Calu3 (cell line): ENCODE measurements around the gene VASP. TPM values are rescaled to one million over a fixed set of nuclear protein-coding genes. Genes with fewer than 3 reads are reported as not detected.

Experiments
- BruUV-seq: library from RNA; stranded (reverse); fragments of 400-500 nt; replicated peaks from 2 replicates; lab custom pipeline; 2021; lab: Mats Ljungman, UMichigan
- CTCF ChIA-PET: fragments of 300-600 bp; sonication (Branson Sonifier 250); formaldehyde crosslinking; loops from one replicate; lab custom pipeline; 2022; ENCODE audit warnings: antibody characterized with exemption; lab: Charles Lee
- DNase-seq: peaks from one replicate; pipeline ENCODE4 v3.0.0; 2022
- H3K27ac Mint-ChIP-seq: one replicate; pipeline ENCODE4 v1.8.0; 2022; ENCODE audit warnings: mixed read lengths; ENCODE audit not compliant: unreplicated experiment
- H3K27me3 Mint-ChIP-seq: one replicate; pipeline ENCODE4 v1.8.0; 2022; ENCODE audit warnings: mixed read lengths; ENCODE audit not compliant: unreplicated experiment
- H3K36me3 Mint-ChIP-seq: one replicate; pipeline ENCODE4 v1.8.0; 2022; ENCODE audit warnings: mild to moderate bottlenecking, moderate library complexity, mixed read lengths; ENCODE audit not compliant: insufficient read depth, unreplicated experiment
- H3K4me1 Mint-ChIP-seq: one replicate; pipeline ENCODE4 v1.8.0; 2022; ENCODE audit warnings: mild to moderate bottlenecking, low read depth, mixed read lengths; ENCODE audit not compliant: unreplicated experiment
- H3K4me3 Mint-ChIP-seq: one replicate; pipeline ENCODE4 v1.8.0; 2022; ENCODE audit warnings: mild to moderate bottlenecking, low read depth, moderate library complexity, mixed read lengths; ENCODE audit not compliant: unreplicated experiment
- H3K9me3 Mint-ChIP-seq: one replicate; pipeline ENCODE4 v1.8.0; 2022; ENCODE audit warnings: low read depth, mixed read lengths; ENCODE audit not compliant: unreplicated experiment
- intact Hi-C: fragments of 100-400 bp; cut with micrococcal nuclease; formaldehyde crosslinking; loops from one replicate; pipeline ENCODE4 v1.10.0; 2022; ENCODE audit not compliant: unreplicated experiment
- total RNA-seq: library from RNA; stranded (reverse); gene quantifications from 2 replicates; pipeline ENCODE4 v1.2.3, GENCODE V29; 2022
- TF ChIP-seq, protein P1 (sequence below): fragments of 200-600 bp; IDR thresholded peaks from one replicate; pipeline ENCODE4 v1.8.0; 2022; ENCODE audit warnings: antibody characterized with exemption; ENCODE audit not compliant: unreplicated experiment

Gene VASP
- total RNA-seq, 1 experiment from 2014 or later: 194 TPM

DNA sequence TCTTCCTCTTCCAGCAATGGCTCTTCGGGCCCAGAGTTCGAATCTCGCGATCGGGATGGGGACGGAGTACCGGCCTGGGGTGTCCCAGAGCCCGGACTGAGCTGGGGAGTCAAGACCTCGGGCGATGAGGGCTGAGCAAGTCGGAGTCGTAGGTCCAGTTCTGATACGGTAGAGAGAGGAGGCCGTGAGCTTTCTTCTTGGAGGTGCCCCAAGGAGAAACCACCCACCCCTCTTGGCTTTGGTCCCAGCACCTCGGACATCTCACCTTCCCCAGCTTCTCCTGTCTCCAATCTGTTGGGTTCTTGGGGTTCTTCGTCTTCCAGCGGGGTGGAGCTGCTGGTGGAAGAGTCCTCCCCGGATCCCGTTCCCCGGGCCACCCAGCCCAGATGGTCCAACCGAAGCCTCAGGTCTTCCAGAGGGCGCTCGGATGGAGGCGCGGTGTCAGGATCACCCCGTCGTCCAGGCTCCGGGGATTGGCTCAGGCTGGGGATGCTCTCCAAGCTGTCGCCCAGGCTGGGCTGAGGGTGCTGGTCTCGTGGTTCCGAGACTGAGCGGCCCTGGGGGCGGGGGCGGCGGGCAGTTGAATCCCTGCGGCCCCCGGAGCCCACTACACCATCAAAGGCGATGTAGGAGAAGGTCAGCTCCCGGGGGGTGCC is 12.9 kb upstream of the VASP start:
- no peaks in the 10 kb centered on the region for H3K9me3 Mint-ChIP-seq
- CTCF ChIA-PET: interaction anchor here (0.6 to 2.6 kb wide), 5 partner anchors 16 to 197 kb away, joined by 3 to 16 read pairs (median 3); partner anchors contain the start of gene SNRPD2
- intact Hi-C loops: no loop called here
- H3K4me3 Mint-ChIP-seq: no peak overlapping the region
- H3K36me3 Mint-ChIP-seq: peaks cover 16% of the 10 kb centered on the region
- TF ChIP-seq, protein P1, sequence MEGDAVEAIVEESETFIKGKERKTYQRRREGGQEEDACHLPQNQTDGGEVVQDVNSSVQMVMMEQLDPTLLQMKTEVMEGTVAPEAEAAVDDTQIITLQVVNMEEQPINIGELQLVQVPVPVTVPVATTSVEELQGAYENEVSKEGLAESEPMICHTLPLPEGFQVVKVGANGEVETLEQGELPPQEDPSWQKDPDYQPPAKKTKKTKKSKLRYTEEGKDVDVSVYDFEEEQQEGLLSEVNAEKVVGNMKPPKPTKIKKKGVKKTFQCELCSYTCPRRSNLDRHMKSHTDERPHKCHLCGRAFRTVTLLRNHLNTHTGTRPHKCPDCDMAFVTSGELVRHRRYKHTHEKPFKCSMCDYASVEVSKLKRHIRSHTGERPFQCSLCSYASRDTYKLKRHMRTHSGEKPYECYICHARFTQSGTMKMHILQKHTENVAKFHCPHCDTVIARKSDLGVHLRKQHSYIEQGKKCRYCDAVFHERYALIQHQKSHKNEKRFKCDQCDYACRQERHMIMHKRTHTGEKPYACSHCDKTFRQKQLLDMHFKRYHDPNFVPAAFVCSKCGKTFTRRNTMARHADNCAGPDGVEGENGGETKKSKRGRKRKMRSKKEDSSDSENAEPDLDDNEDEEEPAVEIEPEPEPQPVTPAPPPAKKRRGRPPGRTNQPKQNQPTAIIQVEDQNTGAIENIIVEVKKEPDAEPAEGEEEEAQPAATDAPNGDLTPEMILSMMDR: no peak
- H3K4me1 Mint-ChIP-seq: peaks cover 13% of the 10 kb centered on the region
- no peak overlapping the region for H3K27ac Mint-ChIP-seq
- H3K27me3 Mint-ChIP-seq: peaks cover 31% of the 10 kb centered on the region
- no TSS peak for BruUV-seq
- no peak for DNase-seq

DNA sequence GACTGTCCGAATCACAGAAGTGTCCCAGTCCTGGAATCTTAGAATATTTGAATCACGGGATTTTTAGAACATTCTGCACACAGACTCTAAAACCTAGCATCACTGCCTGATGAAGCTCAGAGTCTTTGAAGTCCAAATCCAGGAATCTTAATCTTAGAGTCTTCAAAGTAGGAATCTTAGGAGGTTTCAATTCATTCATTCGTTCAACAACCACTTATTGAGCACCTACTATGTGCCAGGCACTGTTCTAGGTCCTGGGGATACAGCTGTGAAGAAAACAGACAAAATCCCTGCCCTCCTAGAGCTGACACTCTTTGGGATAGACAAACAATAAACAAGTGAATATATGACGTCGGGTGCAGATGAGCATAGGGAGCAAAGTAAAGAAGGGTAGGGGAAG is 12.1 kb upstream of the VASP start:
- TF ChIP-seq, protein P1: no peak
- peaks cover 18% of the 10 kb centered on the region for H3K4me1 Mint-ChIP-seq
- BruUV-seq: no TSS peak
- no peak for DNase-seq
- no peak overlapping the region for H3K27ac Mint-ChIP-seq
- intact Hi-C loops: no loop called here
- CTCF ChIA-PET: interaction anchor here (0.6 to 2.6 kb wide), 6 partner anchors 16 to 197 kb away, joined by 3 to 16 read pairs (median 4); partner anchors contain the start of gene SNRPD2
- peak overlapping the region; percentile 74 for H3K4me3 Mint-ChIP-seq
- H3K27me3 Mint-ChIP-seq: peaks cover 31% of the 10 kb centered on the region
- H3K9me3 Mint-ChIP-seq: no peaks in the 10 kb centered on the region
- peaks cover 16% of the 10 kb centered on the region for H3K36me3 Mint-ChIP-seq

DNA sequence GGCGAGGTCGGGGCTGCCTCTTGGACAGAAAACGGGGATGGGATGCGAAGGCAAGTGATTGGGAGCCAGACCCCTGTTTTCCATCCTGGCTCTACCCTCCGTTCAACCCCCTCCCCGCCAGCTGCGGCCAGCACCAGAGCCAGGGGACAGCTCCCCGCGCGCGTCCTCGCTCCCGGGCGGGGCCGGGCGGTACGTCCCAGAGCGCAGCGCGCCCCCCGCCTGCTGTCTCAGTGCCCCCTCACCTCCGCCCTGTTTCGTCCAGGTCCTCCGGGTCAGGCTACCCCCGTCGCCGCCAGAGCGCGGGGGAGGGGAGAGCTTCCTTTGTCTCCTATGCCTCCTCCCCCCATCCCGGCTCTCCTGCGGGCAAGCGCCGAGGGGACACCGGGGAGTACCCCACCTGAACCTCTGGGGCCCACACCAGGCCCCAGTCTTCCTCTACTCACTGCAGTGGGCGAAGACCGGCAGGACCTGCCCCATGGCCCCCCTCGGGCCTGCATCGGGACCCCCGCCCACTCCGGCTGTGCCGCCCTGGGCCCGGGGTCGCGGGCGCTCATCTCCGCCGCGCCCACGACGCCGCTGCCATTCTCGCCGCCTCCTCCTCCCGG is 10.8 kb upstream of the VASP start:
- peak; percentile 57 for DNase-seq
- TF ChIP-seq, protein P1: no peak
- Mint-ChIP-seq H3K36me3 (peaks cover 16% of the 10 kb centered on the region), H3K9me3 (no peaks in the 10 kb centered on the region), H3K4me3 (peak overlapping the region; percentile 74), H3K4me1 (peaks cover 18% of the 10 kb centered on the region), H3K27ac (no peak overlapping the region), H3K27me3 (peaks cover 31% of the 10 kb centered on the region)
- intact Hi-C loops: no loop called here
- BruUV-seq: no TSS peak
- CTCF ChIA-PET: interaction anchor here (0.8 to 2.6 kb wide), 4 partner anchors 11 to 181 kb away, joined by 3 to 16 read pairs (median 5); no protein-coding TSS in a partner anchor

DNA sequence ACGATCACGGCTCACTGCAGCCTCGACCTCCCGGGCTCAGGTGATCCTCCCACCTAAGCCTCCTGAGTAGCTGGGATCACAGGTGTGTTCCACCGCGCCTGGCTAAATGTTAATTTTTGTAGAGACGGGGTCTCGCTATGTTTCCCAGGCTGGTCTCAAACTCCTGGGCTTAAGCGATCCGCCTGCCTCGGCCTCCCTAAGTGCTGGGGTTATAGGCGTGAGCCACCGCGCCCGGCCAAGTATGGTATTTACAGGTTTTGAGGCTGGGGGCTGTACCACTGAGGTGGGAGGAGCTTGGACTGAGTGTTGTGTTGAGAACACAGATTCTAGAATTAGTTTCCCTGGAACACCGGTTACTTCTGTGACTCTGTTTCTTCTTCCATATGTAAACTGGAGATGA is 9.5 kb upstream of the VASP start:
- peaks cover 31% of the 10 kb centered on the region for H3K27me3 Mint-ChIP-seq
- H3K4me1 Mint-ChIP-seq: peaks cover 18% of the 10 kb centered on the region
- intact Hi-C loops: no loop called here
- TF ChIP-seq, protein P1: no peak
- no peaks in the 10 kb centered on the region for H3K9me3 Mint-ChIP-seq
- no TSS peak for BruUV-seq
- CTCF ChIA-PET: interaction anchor here (0.6 to 1.6 kb wide), 2 partner anchors 58 to 60 kb away, joined by 4 to 6 read pairs; no protein-coding TSS in a partner anchor
- peak overlapping the region; percentile 74 for H3K4me3 Mint-ChIP-seq
- H3K36me3 Mint-ChIP-seq: peaks cover 20% of the 10 kb centered on the region
- no peak overlapping the region for H3K27ac Mint-ChIP-seq
- DNase-seq: no peak
